Kidney (tissue), 14 donors: ENCODE results near the gene ZNF792. TPM values are rescaled to one million over a fixed set of nuclear protein-coding genes. Genes with fewer than 3 reads are reported as not detected.
A peak's percentile ranks its signal among the peaks of the same experiment; 100 is the strongest.

Experiments
- DNase-seq, 5 donors: peaks; one replicate each; pipeline ENCODE4 v3.0.0-alpha.2; 2013 to 2020
- FAIRE-seq: peaks from 2 replicates; lab custom pipeline; 2012; peaks lifted over from hg19 to GRCh38; lab: Jason Lieb, UNC
- H3K27ac ChIP-seq, 2 donors: one replicate each; pipeline ENCODE4 v1.7.0; 2013; ENCODE audit warnings: low read depth in 2 of 2, low read length in 2 of 2, inconsistent platforms in 1 of 2
- H3K27me3 ChIP-seq: one replicate; pipeline ENCODE4 v1.7.1; 2013; ENCODE audit warnings: low read length, inconsistent platforms; ENCODE audit not compliant: control insufficient read depth, insufficient read depth
- H3K36me3 ChIP-seq, 3 donors: one replicate each; pipeline versions ENCODE4 v1.7.0 to v1.7.1; 2013; ENCODE audit warnings: low read length in 3 of 3, control low read depth in 1 of 3, inconsistent platforms in 1 of 3; ENCODE audit not compliant: insufficient read depth in 3 of 3, control insufficient read depth in 2 of 3
- H3K4me1 ChIP-seq, 3 donors: one replicate each; pipeline versions ENCODE4 v1.7.0 to v1.7.1; 2013; ENCODE audit warnings: low read length in 3 of 3, inconsistent platforms in 1 of 3, low read depth in 1 of 3; ENCODE audit not compliant: control insufficient read depth in 2 of 3, insufficient read depth in 2 of 3
- H3K4me3 ChIP-seq, 3 donors: one replicate each; pipeline versions ENCODE4 v1.7.0 to v1.8.1; 2013; ENCODE audit warnings: low read length in 3 of 3, control low read depth in 1 of 3, inconsistent platforms in 1 of 3
- H3K9ac ChIP-seq, 3 donors: one replicate each; pipeline versions ENCODE4 v1.7.0 to v1.7.1; 2013; ENCODE audit warnings: low read length in 3 of 3, control low read depth in 1 of 3, inconsistent platforms in 1 of 3
- H3K9me3 ChIP-seq, 3 donors: one replicate each; pipeline versions ENCODE4 v1.7.0 to v1.7.1; 2013; ENCODE audit warnings: low read length in 3 of 3, control low read depth in 1 of 3, inconsistent platforms in 1 of 3; ENCODE audit not compliant: control insufficient read depth in 2 of 3, insufficient read depth in 1 of 3
- intact Hi-C: fragments of 100-400 bp; cut with DNase I; formaldehyde crosslinking; loops from one replicate; pipeline ENCODE4 v1.11.1; 2022
- polyA plus RNA-seq: library from polyadenylated mRNA; stranded (reverse); fragments of 350-450 nt; fragmentation: Illumina TruSeq; extraction: RNeasy Lipid Tissue Mini Kit (QIAGEN cat#74804); gene quantifications from one replicate; pipeline ENCODE4 v1.2.3, GENCODE V29; 2014; ENCODE audit warnings: low read depth, low replicate concordance; ENCODE audit not compliant: insufficient read depth
- total RNA-seq: library from RNA; stranded (reverse); fragmentation: NEBNext Ultra II Directional; extraction: Animal tissue kit (Norgen Biotek cat#: 25700); gene quantifications from one replicate; pipeline ENCODE4 v1.2.1, GENCODE V29; 2021
- TF ChIP-seq, protein P1 (sequence below): IDR thresholded peaks from 3 replicates; pipeline ENCODE4 v1.5.1; 2012; ENCODE audit warnings: mild to moderate bottlenecking, moderate library complexity, borderline replicate concordance; ENCODE audit not compliant: insufficient read depth; ENCODE audit errors: extremely low read depth
- donor health status: control.
- donor health status: control.
- donor health status: control.
- donor health status: control.
- donor health status: control.
- donor health status: DM: yes; HTN: yes; CAD: no.
- donor health status: Normal renal cell carcinoma (clear cell type).

Gene ZNF792
- total and polyA plus RNA-seq, 2 donors from 2014 or later = 2.0 to 9.1 TPM

GRCh38 chr19:34990578-34991192, 26.7 kb upstream of the ZNF792 start:
- intact Hi-C loops = no loop called here
- DNase-seq = peak in 1 of 5 donors; percentile 43

GRCh38 chr19:34989298-34989697, 25.3 kb upstream of the ZNF792 start:
- H3K9me3 ChIP-seq = no peaks in the 10 kb centered on the region
- no peak overlapping the region for H3K9ac ChIP-seq
- no peaks in the 10 kb centered on the region for H3K27me3 ChIP-seq
- TF ChIP-seq, protein P1, sequence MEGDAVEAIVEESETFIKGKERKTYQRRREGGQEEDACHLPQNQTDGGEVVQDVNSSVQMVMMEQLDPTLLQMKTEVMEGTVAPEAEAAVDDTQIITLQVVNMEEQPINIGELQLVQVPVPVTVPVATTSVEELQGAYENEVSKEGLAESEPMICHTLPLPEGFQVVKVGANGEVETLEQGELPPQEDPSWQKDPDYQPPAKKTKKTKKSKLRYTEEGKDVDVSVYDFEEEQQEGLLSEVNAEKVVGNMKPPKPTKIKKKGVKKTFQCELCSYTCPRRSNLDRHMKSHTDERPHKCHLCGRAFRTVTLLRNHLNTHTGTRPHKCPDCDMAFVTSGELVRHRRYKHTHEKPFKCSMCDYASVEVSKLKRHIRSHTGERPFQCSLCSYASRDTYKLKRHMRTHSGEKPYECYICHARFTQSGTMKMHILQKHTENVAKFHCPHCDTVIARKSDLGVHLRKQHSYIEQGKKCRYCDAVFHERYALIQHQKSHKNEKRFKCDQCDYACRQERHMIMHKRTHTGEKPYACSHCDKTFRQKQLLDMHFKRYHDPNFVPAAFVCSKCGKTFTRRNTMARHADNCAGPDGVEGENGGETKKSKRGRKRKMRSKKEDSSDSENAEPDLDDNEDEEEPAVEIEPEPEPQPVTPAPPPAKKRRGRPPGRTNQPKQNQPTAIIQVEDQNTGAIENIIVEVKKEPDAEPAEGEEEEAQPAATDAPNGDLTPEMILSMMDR = no peak
- H3K4me1 ChIP-seq = peaks cover 0 to 4% (median under 1%) of the 10 kb centered on the region in 3 donors
- FAIRE-seq = no peak
- no peak overlapping the region for H3K27ac ChIP-seq
- H3K36me3 ChIP-seq = no peaks in the 10 kb centered on the region
- intact Hi-C loops = no loop called here
- no peak overlapping the region for H3K4me3 ChIP-seq
- peak in 1 of 5 donors; percentile 1 for DNase-seq

More at GRCh38 chr19:34990578-34991192, 26.7 kb upstream of the ZNF792 start:
- Histone ChIP-seq H3K27me3 (no peaks in the 10 kb centered on the region), H3K36me3 (no peaks in the 10 kb centered on the region), H3K4me1 (peaks cover 0 to 9% (median 6%) of the 10 kb centered on the region in 3 donors), H3K9me3 (no peaks in the 10 kb centered on the region), H3K9ac (no peak overlapping the region), H3K27ac (no peak overlapping the region), H3K4me3 (no peak overlapping the region)
- FAIRE-seq = no peak
- TF ChIP-seq, protein P1 = no peak

GRCh38 chr19:34988119-34988518, 24.1 kb upstream of the ZNF792 start:
- TF ChIP-seq, protein P1 = no peak
- Histone ChIP-seq H3K27me3 (no peaks in the 10 kb centered on the region), H3K36me3 (no peaks in the 10 kb centered on the region), H3K4me3 (no peak overlapping the region), H3K9ac (no peak overlapping the region), H3K27ac (no peak overlapping the region), H3K4me1 (no peaks in the 10 kb centered on the region), H3K9me3 (no peaks in the 10 kb centered on the region)
- DNase-seq (peak in 1 of 5 donors; percentile 1), FAIRE-seq (no peak)
- intact Hi-C loops = no loop called here
